ENCODE measurements around the gene MAML1.

Gene MAML1

DNA sequence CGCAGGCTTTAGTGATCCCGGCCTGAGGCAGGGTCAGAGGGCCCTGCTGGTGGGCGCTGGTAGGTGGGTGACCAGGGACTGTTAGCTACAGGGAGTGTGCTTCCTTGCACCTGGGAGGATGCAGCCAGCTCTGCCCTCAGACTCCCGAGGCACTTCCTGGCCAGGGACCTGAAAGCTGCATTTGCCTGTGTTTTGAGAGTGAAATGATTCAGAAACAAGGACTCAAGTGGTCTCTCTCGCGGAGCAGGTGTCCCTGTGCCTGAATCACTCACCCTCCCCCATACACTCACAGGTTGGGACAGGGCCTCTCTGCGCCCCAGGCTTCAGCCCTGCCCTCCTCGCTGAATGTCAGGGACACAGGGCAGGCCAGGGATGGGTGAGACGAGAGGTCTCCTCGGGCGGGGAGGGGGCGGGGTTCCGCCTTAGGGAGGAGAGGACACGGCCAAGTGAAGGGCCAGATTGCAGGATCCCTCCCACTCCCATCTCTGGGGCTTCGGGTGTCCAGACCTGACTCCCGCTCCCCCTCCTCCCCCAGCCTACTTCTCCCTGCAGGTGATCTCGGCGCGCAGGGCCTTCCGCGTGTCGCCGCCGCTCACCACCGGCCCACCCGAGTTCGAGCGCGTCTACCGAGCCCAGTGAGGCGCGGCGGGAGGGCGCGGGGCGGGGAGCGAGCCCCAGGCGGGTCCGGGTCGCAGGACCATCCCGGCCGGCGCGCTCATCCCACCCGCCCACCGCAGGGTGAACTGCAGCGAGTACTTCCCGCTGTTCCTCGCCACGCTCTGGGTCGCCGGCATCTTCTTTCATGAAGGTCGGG, 62.6 kb downstream of the MAML1 start:
- no peak for DNase-seq

DNA sequence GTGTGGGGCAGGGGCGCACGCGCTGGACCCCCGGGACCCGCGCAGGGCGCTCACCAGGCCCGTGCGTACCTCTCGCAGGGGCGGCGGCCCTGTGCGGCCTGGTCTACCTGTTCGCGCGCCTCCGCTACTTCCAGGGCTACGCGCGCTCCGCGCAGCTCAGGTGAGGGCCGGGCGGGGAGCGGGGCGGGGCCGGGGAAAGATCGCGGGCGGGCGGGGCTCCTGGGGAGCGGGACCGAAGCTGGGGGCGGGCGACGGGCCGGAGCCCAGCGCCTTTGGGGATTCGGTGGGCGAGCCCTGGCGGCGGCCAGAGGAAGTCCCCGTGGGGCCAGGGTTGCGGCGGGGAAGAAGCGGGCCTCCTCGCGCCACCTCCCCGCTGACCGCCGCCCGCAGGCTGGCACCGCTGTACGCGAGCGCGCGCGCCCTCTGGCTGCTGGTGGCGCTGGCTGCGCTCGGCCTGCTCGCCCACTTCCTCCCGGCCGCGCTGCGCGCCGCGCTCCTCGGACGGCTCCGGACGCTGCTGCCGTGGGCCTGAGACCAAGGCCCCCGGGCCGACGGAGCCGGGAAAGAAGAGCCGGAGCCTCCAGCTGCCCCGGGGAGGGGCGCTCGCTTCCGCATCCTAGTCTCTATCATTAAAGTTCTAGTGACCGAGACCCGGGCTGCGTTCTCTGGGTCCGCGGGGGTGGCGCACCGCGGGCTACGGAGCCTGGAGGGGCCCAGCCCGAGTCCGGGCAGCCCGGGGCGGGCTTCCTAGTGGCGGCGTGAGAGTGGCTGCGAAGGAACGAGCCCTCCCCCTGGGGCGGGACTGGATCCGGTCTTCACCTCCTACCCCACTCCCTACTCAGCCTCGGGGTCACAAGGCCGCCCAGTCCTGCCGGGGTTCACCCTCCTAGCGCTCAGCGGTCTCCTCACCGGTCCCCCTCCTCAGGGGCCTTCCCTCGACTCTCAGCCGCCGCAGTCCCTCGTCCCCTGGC, 63.5 kb downstream of the MAML1 start:
- no peak for DNase-seq

DNA sequence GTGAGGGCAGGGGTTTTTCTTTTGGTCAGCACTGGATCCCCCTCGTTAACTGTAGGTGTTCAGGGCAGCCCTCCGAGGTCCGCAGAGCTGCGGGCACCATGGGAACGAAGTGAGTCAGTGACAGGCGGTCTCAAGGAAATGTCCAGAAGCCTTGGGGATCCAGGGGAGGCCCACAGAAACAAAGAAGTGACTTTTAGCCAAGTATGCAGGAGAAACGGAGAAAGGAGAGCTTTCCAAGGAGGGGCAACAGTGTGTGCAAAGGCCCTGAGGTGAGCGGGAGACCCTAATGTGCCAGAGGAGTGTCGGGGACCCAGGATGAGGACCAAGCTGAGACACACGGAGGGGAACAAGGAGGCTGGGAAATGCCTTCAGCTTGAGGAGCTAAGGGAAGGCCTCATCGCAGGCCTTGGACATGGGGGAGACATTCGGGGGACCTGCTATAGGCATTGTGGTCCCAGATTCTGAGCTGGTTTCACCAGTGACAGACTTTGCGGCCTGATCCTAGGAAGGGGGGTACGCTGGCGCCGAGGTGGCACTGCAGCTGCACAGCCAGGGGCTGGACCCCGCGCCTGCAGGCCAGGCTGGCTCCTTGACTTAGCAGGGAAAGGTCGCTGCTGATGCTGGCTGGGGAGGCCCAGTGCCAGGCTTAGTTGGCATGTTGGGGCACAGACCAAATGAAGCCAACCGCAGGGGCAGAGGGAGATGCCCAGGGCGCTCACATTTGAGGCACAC, 64.4 kb downstream of the MAML1 start:
- DNase-seq: no peak

GRCh38 chr5:179797741-179798140, 65.1 kb downstream of the MAML1 start:
- DNase-seq: no peak

DNA sequence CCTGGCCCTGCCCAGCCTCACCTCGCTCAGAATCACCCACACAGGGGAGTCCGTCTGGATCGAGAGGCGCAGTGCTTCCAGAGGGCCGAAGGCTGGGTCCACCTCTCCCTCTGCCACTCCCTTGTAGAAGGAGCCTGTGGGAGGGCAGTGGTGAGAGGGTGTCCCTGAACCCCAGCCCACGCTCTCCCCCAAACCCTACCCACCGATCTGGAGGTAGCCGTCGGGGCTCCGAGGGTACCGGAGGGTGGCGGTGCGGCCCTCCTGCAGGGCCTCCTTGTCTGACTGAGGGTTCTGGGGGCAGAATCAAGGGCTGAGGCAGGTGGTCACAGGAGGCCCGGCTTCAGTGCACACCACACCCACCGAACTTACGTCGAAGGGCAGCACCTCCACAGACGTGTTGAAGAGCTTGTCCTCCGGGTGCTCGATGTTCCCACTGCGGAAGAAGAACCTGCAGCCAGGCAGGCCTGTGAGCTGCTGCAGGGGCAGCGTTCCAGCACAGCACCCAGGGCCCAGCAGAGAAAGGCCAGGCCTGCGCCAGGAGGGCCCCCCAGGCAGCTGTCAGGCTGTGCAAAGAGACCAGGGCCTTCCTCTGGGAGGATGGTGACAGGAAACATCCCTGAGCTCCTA, 65.6 kb downstream of the MAML1 start:
- DNase-seq: no peak

GRCh38 chr5:179798771-179799643, 66.4 kb downstream of the MAML1 start:
- DNase-seq: no peak

DNA sequence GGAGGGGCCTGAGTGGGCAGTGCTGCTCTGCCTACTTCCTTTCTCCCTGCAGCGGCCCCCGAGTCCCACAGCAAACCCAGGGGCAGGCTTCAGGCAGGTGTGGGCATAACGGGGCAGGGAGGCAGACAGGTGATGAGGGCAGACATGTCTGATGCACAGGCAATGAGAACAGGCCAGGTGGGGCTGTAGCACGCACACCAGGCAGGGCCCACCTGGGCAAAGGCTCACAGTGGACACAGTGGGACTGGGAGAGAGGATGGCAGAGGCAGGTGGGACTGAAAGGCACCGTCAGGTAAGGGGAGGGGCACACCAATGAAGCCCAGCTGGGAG, 67.0 kb downstream of the MAML1 start:
- DNase-seq: no peak

DNA sequence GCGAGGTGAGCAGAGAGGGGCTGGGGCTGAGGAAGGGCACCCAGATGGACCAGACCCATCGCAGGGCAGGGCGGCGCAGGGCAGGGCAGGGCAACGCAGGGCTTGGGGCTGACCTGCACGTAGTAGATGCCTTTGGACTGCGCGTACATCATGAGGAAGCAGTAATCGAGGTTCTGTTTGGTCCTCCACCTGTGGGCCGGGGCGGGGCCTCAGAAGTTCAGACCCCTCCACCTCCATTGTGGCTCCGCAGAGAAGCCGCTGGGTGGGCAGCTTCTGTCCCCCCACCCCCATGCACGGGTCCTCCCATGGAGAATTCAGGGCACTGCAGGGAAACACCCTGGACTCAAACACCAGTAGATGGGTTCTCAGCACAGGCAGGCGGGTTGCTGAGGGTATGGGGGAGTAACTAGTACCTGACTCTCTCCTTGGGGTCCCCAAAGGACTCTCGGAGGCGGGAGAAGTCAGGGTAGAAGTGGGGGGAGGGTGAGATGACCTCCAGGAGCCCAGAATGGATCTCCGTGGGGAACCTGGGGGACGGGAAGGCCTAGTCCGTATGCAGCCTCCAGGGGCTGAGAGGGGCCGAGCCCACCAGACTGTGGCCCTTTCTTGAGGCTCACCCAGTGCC, 67.6 kb downstream of the MAML1 start:
- DNase-seq: no peak

DNA sequence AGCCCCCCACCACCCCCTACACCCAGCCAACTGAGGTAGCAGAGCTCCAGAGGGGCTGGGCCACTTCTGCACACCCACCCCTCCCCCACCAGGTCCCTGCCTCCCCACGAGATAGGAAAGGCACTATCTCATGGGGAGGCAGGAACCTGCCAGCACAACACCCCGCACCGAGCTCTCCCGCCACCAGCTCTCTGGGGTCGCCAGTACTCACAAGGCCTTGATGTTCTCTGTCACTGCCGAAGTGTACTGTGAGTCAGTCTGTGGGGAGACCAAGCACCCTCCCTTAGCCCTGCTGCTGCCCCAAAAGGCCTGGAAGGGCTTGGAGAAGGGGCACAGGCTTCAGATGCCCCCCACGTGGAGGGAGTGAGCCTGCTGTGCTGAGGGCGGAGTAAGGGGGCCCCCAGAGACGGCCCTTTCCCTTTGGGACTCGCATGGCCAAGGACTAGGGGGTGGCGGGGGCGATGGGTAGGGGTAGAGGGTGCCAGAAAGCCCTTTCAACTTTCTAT, 68.1 kb downstream of the MAML1 start:
- DNase-seq: no peak

- no peak for DNase-seq
Measured at GRCh38 chr5:179801304-179802206, 68.9 kb downstream of the MAML1 start.

DNA sequence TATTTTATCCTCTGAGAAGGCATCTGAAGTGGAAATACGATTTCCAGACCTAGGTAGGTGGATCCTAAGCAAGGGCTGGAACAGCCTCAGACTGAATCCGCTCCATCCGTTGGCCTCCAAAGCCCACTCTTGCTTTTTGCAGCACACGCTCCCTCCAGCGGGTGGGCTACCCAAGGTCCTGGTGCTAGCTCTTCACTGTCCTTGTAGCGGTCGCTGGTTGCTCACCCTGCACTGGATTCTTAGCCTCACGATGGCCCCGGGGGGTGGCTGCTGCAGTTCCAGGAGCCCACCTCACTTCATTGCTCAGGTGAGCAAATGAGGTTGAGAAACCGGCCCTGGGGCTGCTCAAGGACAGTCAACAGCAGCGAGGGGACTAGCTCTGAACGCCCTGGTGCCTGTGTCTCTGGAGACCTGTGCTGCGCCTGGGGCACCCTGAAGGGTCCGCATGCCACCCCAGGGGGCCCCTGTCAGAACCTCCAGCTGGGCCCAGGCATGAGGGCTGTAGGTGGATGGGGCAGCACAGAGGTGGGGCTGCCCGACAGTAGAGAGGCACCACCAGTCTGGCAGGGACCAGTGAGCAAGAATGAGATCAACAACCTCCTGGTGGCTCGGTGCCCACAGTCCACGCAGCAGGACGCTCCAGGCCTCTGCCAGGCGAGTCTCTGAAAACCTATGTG, 69.7 kb downstream of the MAML1 start:
- no peak for DNase-seq

- no peak for DNase-seq
Measured at GRCh38 chr5:179802950-179803562, 70.4 kb downstream of the MAML1 start.

DNA sequence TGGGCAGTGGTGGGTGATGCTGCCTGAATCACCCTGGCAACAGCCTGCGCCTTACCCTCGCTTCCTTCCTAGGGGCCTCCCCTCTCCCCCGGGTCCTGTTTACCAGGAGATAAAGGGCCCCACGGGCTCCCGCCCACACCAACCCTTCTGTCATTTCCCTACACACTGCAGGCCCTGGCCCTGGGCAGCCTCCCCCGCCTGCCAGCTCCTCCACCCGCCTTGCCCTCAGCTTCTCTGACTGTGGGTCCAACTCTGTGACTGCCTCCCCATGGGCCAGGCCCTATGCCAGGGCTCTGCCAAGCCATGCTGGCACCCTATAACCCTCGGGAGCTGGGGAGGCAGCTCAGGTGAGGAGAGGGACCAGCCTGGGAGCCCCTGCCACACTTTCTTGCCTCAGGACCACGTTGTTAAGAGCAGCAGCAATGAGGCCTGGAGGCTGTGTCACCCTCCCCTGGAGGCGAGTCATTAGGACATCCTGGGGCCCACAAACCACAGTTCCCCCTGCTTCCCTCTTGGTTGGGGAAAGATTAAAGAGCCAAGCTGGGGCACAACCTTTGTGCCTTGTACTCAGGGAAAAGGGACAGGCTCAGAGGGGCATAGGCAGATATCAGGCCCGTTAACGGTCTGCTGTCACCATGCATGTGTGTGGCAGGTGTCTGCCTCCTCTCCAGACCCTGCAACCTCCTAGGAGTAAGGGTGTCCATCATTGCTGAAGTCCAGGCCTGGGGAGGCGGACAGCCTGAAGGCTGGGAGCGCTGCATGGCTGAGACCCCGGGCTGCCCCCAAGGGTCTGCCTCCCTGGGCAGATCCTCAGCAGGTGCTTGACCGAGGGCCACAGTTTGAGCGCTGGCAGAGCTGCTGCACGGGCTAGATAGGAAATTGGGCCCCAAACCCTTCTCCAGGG, 71.3 kb downstream of the MAML1 start:
- no peak for DNase-seq

GRCh38 chr5:179804555-179804947, 71.9 kb downstream of the MAML1 start:
- DNase-seq: no peak

DNA sequence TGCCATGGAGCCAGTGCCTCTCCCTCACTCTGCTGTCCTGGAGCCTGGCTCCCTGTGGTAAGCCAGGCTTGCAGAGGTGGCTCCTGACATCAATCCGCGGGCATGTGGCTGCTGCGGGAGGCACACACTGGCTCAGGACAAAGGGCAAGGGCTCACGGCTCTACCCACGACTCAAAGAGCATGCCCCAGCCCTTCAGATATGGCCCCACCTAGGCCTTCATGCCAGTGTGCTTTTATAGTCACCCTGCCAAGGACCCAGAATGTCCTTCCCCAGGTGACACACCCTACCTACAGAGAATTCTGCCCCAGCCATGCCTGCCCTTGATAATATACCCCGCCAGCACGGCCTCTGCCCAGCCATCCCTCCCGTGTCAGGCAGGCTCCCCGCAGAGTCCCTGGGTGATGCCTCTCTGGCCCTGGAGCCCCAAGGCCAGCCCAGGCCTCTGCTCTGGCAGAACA, 72.5 kb downstream of the MAML1 start:
- DNase-seq: no peak

DNA sequence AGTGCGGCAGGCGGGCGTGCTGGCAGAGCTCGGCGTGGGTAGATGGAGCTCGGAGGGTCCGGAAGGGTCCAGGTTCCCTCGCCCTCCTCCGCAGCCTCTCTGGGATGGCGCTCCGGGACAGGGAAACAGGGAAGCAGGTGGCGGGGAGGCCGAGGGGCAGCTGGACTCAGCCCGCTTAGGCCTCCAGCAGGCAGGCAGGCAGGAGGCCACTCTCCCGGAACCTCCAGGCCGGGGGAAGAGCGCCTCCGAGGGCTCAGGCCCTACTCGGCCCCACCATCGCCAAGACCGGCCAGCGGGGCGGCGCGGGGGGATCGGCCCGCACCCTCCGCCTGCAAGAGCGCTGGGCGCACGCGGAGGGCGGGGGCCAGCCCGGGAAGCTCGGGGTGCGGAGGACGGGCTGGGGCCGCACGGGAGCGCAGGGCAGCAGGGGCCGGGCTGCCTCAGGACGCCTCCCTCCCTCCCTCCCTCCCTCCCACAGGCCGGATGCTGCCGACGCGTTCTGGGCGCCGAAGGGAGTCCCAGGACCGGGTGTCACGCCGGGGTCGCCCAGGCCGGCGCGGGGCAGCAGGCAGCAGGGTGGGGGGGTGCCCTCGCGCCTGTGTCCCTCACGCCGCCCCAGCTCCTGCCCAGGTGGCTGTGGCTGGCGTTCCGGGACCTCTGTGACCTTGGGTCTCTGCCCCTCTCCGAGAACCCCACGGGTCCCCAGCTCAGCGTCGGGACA, 73.1 kb downstream of the MAML1 start:
- no peak for DNase-seq

Measured in NCI-H524 treated with DMSO at 0.1 percent for 48 hours (cell line).